Endodermal cell (in vitro differentiated cells): ENCODE results near the gene RAB27B. TPM values are rescaled to one million over a fixed set of nuclear protein-coding genes. Genes with fewer than 3 reads are reported as not detected.

Experiments used
- DNase-seq: peaks from one replicate; pipeline ENCODE4 v3.0.0-alpha.2; 2017
- H3K27ac ChIP-seq: 2 replicates; pipeline ENCODE4 v1.5.1; 2013; ENCODE audit warnings: mild to moderate bottlenecking, low read depth, low read length, moderate library complexity
- H3K27me3 ChIP-seq: 2 replicates; pipeline ENCODE4 v1.6.1; 2013; ENCODE audit warnings: mild to moderate bottlenecking, low read length, moderate library complexity; ENCODE audit not compliant: insufficient read depth, control insufficient read depth, poor library complexity, severe bottlenecking
- H3K36me3 ChIP-seq: 2 replicates; pipeline ENCODE4 v1.7.0; 2013; ENCODE audit warnings: mild to moderate bottlenecking, low read length, moderate library complexity; ENCODE audit not compliant: control insufficient read depth, insufficient read depth
- H3K4me1 ChIP-seq: one replicate; pipeline ENCODE4 v1.7.0; 2013; ENCODE audit warnings: low read length; ENCODE audit not compliant: control insufficient read depth, insufficient read depth
- H3K4me3 ChIP-seq: 2 replicates; pipeline ENCODE4 v1.5.1; 2013; ENCODE audit warnings: mild to moderate bottlenecking, low read length, moderate library complexity
- H3K9ac ChIP-seq: 2 replicates; pipeline ENCODE4 v1.6.1; 2013; ENCODE audit warnings: mild to moderate bottlenecking, low read length, moderate library complexity; ENCODE audit not compliant: poor library complexity, severe bottlenecking; ENCODE audit errors: extremely low read depth
- H3K9me3 ChIP-seq: 2 replicates; pipeline ENCODE4 v1.6.1; 2013; ENCODE audit warnings: mild to moderate bottlenecking, low read length, moderate library complexity; ENCODE audit not compliant: control insufficient read depth
- H3K27ac Mint-ChIP-seq: 2 replicates; pipeline ENCODE4 v1.8.0; 2020; ENCODE audit warnings: mixed read lengths
- H3K27me3 Mint-ChIP-seq: 2 replicates; pipeline ENCODE4 v1.8.0; 2021; ENCODE audit warnings: mild to moderate bottlenecking, mixed read lengths; ENCODE audit not compliant: insufficient read depth
- H3K36me3 Mint-ChIP-seq: 2 replicates; pipeline ENCODE4 v1.8.0; 2020; ENCODE audit warnings: low read depth, mixed read lengths
- H3K4me1 Mint-ChIP-seq: 2 replicates; pipeline ENCODE4 v1.8.0; 2020; ENCODE audit warnings: mixed read lengths
- H3K4me3 Mint-ChIP-seq: 2 replicates; pipeline ENCODE4 v1.8.0; 2020; ENCODE audit warnings: mild to moderate bottlenecking, moderate library complexity, mixed read lengths
- H3K9me3 Mint-ChIP-seq: 2 replicates; pipeline ENCODE4 v1.8.0; 2020; ENCODE audit warnings: mild to moderate bottlenecking, mixed read lengths
- CTCF ChIP-seq: fragments of 200-600 bp; sonication (generic); conservative IDR thresholded peaks from 2 replicates; pipeline ENCODE4 v1.5.0; 2021; ENCODE audit warnings: antibody characterized with exemption, mild to moderate bottlenecking
- WGBS, 2 experiments: methylation state at CpG; one replicate each; pipeline versions ENCODE4 v1.1.5 to v1.1.7; 2013; ENCODE audit warnings: missing lambda C conversion rate in 2 of 2, mixed read lengths in 1 of 2; ENCODE audit not compliant: insufficient coverage in 1 of 2, insufficient read length in 1 of 2; 5-methylcytosine and 5-hydroxymethylcytosine counted together
- total RNA-seq, 2 donors: library from RNA; stranded (reverse); fragmentation: NEBNext Ultra II Directional in 1 of 2; extraction: Animal tissue kit (Norgen Biotek cat#: 25700) in 1 of 2; gene quantifications; 2 replicates in 1 of 2; 3 replicates in 1 of 2; pipeline ENCODE4 v1.2.1, GENCODE V29; 2021

RAB27B gene
- total RNA-seq, 2 donors from 2014 or later: 0.40 to 0.99 TPM

- Histone ChIP-seq H3K9ac (no peak overlapping the region), H3K27me3 (no peaks in the 10 kb centered on the region), H3K36me3 (no peaks in the 10 kb centered on the region), H3K9me3 (no peaks in the 10 kb centered on the region), H3K27ac (no peak overlapping the region), H3K4me3 (no peak overlapping the region), H3K4me1 (no peaks in the 10 kb centered on the region)
- Mint-ChIP-seq H3K9me3 (no peaks in the 10 kb centered on the region), H3K4me1 (no peaks in the 10 kb centered on the region), H3K27ac (no peak overlapping the region), H3K36me3 (no peaks in the 10 kb centered on the region), H3K27me3 (no peaks in the 10 kb centered on the region), H3K4me3 (no peak overlapping the region)
- DNase-seq: no peak
- no peak for TF ChIP-seq CTCF
- WGBS, 2 experiments: 80 to 83% methylated on average over 1 of the region's 1 CpG
Measured at GRCh38 chr18:54848121-54848520, 19.8 kb downstream of the RAB27B start.

GRCh38 chr18:54849683-54850082 is 21.4 kb downstream of the RAB27B start:
- Histone ChIP-seq H3K27me3 (no peaks in the 10 kb centered on the region), H3K9ac (no peak overlapping the region), H3K4me3 (no peak overlapping the region), H3K9me3 (peaks cover 6% of the 10 kb centered on the region), H3K4me1 (no peaks in the 10 kb centered on the region), H3K36me3 (no peaks in the 10 kb centered on the region), H3K27ac (no peak overlapping the region)
- Mint-ChIP-seq H3K4me3 (no peak overlapping the region), H3K27me3 (no peaks in the 10 kb centered on the region), H3K27ac (no peak overlapping the region), H3K4me1 (no peaks in the 10 kb centered on the region), H3K9me3 (peaks cover 3% of the 10 kb centered on the region), H3K36me3 (no peaks in the 10 kb centered on the region)
- WGBS, 2 experiments: 75% methylated on average over 1 of the region's 2 CpGs; no CpG with 5 or more reads in 1 of the 2 experiments
- no peak for DNase-seq
- no peak for TF ChIP-seq CTCF

GRCh38 chr18:54850598-54850997 is 22.3 kb downstream of the RAB27B start:
- no peaks in the 10 kb centered on the region for H3K36me3 ChIP-seq
- no peak overlapping the region for H3K9ac ChIP-seq
- no peaks in the 10 kb centered on the region for H3K27me3 ChIP-seq
- H3K27ac ChIP-seq: no peak overlapping the region
- no peak for DNase-seq
- H3K9me3 ChIP-seq: peaks cover 8% of the 10 kb centered on the region
- no peak overlapping the region for H3K4me3 ChIP-seq
- H3K4me3 Mint-ChIP-seq: no peak overlapping the region
- no peaks in the 10 kb centered on the region for H3K4me1 ChIP-seq
- 96 to 100% methylated on average over 2 of the region's 3 CpGs for WGBS, 2 experiments
- no peaks in the 10 kb centered on the region for H3K36me3 Mint-ChIP-seq
- H3K4me1 Mint-ChIP-seq: no peaks in the 10 kb centered on the region
- peaks cover 6% of the 10 kb centered on the region for H3K9me3 Mint-ChIP-seq
- H3K27ac Mint-ChIP-seq: no peak overlapping the region
- no peak for TF ChIP-seq CTCF
- H3K27me3 Mint-ChIP-seq: no peaks in the 10 kb centered on the region
